Gastrocnemius medialis (tissue), 4 donors: Measurements from ENCODE around the gene PSAPL1. TPM values are rescaled to one million over a fixed set of nuclear protein-coding genes. Genes with fewer than 3 reads are reported as not detected.
A peak's percentile ranks its signal among the peaks of the same experiment; 100 is the strongest.

Source experiments
- ATAC-seq, 2 donors: fragments of 150-250 bp; one replicate each; pipeline ENCODE4 v1.9.1; 2016
- DNase-seq, 2 donors: peaks; one replicate each; pipeline ENCODE4 v3.0.0-alpha.2; 2019
- H3K27ac ChIP-seq, 4 donors: fragments of 200-600 bp; sonication (generic); 1 replicate in 1 of 4; 2 replicates in 3 of 4; pipeline ENCODE4 v1.5.1; 2016 to 2018; ENCODE audit warnings: mild to moderate bottlenecking in 2 of 4, moderate library complexity in 1 of 4
- H3K27me3 ChIP-seq, 3 donors: fragments of 200-600 bp; sonication (generic) in 2 of 3; 1 replicate in 1 of 3; 2 replicates in 2 of 3; pipeline versions ENCODE4 v1.5.1 to v1.6.0; 2016 to 2019; ENCODE audit warnings: mild to moderate bottlenecking in 1 of 3, moderate library complexity in 1 of 3
- H3K36me3 ChIP-seq, 2 donors: fragments of 200-600 bp; sonication (generic) in 1 of 2; one replicate each; pipeline ENCODE4 v1.5.1; 2017 to 2018
- H3K4me1 ChIP-seq, 2 donors: fragments of 200-600 bp; sonication (generic) in 1 of 2; one replicate each; pipeline ENCODE4 v1.5.1; 2016 to 2017; ENCODE audit warnings: mild to moderate bottlenecking in 2 of 2
- H3K4me3 ChIP-seq, 4 donors: fragments of 200-600 bp; sonication (generic) in 3 of 4; 1 replicate in 1 of 4; 2 replicates in 3 of 4; pipeline ENCODE4 v1.5.1; 2016 to 2019; ENCODE audit warnings: mild to moderate bottlenecking in 2 of 4
- H3K9me3 ChIP-seq, 3 donors: fragments of 200-600 bp; sonication (generic) in 2 of 3; 1 replicate in 1 of 3; 2 replicates in 2 of 3; pipeline ENCODE4 v1.5.1; 2016 to 2019
- POLR2A ChIP-seq, 2 donors: fragments of 450-650 bp; IDR thresholded peaks; one replicate each; pipeline ENCODE4 v1.6.1; 2017; ENCODE audit warnings: antibody characterized with exemption in 2 of 2, mild to moderate bottlenecking in 2 of 2, moderate library complexity in 2 of 2
- in situ Hi-C, 4 donors: fragments of 200-750 bp; cut with MboI; loops; one replicate each; pipeline versions ENCODE4 v1.15.0 to v1.8.0; 2017; ENCODE audit warnings: low sequenced_read_pairs in 4 of 4
- intact Hi-C: fragments of 100-400 bp; cut with DNase I; formaldehyde crosslinking; loops from one replicate; pipeline ENCODE4 v1.15.1; 2023; ENCODE audit warnings: low total_unique reads
- microRNA-seq, 2 donors: library from miRNA; unstranded; fragments of <30 nt; microRNA quantifications; one replicate each; pipeline ENCODE4, GENCODE V29; 2016; ENCODE audit warnings: borderline replicate concordance in 2 of 2
- total RNA-seq, 4 donors: library from RNA; depleted of rRNA; stranded (reverse); fragments of >200 nt; gene quantifications; one replicate each; pipeline versions ENCODE4 v1.1.0 to v1.2.3, GENCODE V29; 2016
- TF ChIP-seq, protein P1 (sequence below), 5 experiments: fragments of 450-650 bp in 3 of 5; fragments of 200-600 bp in 2 of 5; sonication (generic) in 2 of 5; IDR thresholded peaks in 4 of 5; conservative IDR thresholded peaks in 1 of 5; 1 replicate in 4 of 5; 2 replicates in 1 of 5; pipeline ENCODE4 v1.5.1; 2016 to 2019; ENCODE audit warnings: antibody characterized with exemption in 5 of 5, mild to moderate bottlenecking in 3 of 5, moderate library complexity in 3 of 5

PSAPL1 gene
- total RNA-seq, 4 donors from 2014 or later, result not detected

DNA sequence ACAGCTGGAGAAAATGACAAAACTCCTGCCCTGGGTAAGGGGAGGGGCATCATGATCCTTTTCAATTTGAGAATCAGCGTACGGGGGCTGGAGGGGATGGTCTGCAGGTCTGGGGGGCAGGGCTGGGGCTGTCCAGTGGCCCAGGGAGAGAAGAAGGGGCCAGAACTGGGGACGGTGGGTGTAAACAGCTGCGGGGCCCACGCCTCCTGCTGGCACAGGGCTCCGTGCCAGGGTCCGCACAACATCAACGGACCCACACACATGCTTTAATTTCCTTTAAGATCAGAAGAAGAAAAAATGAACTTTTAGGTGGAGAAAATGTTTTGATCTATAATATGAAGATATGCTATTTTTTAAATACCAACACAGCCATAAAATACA is 52.1 kb downstream of the PSAPL1 start:
- Histone ChIP-seq H3K4me1 (no peaks in the 10 kb centered on the region), H3K27me3 (peaks cover 0 to 15% (median 14%) of the 10 kb centered on the region in 3 donors), H3K27ac (no peak overlapping the region), H3K4me3 (no peak overlapping the region), H3K9me3 (no peaks in the 10 kb centered on the region), H3K36me3 (no peaks in the 10 kb centered on the region)
- intact Hi-C loops, result no loop called here
- ATAC-seq (no peak), DNase-seq (no peak)
- TF ChIP-seq POLR2A (IDR thresholded peaks at IDR 0.05), result no peak
- TF ChIP-seq, protein P1, sequence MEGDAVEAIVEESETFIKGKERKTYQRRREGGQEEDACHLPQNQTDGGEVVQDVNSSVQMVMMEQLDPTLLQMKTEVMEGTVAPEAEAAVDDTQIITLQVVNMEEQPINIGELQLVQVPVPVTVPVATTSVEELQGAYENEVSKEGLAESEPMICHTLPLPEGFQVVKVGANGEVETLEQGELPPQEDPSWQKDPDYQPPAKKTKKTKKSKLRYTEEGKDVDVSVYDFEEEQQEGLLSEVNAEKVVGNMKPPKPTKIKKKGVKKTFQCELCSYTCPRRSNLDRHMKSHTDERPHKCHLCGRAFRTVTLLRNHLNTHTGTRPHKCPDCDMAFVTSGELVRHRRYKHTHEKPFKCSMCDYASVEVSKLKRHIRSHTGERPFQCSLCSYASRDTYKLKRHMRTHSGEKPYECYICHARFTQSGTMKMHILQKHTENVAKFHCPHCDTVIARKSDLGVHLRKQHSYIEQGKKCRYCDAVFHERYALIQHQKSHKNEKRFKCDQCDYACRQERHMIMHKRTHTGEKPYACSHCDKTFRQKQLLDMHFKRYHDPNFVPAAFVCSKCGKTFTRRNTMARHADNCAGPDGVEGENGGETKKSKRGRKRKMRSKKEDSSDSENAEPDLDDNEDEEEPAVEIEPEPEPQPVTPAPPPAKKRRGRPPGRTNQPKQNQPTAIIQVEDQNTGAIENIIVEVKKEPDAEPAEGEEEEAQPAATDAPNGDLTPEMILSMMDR (IDR thresholded peaks at IDR 0.05 in 4 of 5, conservative IDR thresholded peaks at IDR 0.05 in 1 of 5), result no peak
- in situ Hi-C loops, result no loop called here

DNA sequence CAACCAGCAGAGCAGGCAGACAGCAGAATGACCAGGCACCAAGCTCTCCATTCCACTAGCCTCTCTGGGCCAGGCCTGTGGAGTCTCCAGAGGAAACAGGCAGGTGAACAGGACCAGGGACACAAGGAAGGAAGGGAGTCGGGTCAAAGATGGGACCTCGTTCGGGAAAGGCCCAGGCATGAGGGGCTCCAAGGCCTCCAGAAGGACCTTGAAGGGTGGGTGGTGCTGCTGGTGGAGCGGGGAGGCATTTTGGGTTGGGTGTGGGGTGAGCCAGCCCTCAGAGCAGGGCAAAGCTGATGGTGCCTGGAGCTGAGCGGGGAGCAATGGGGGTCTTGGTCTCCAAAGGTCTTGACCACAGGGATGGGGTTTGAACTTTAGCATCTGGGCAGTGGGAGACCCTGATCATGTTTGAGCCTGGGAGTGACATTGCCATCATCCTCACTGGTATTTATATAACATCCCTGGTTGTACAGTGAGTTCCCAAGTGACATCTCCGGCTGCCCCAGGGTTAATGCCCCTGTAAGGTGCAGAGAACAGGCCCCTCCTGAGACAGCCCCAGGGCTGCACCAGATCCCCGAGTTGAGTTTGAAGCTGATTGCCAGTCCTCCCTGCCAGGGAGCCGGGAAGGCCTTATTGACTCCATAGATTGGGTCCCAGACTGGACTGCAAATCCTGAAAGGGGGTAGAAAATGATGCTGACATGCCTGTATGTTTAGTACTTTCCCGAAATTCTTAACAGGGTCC is 52.7 kb downstream of the PSAPL1 start:
- Histone ChIP-seq H3K36me3 (no peaks in the 10 kb centered on the region), H3K27me3 (peaks cover 0 to 19% (median 19%) of the 10 kb centered on the region in 3 donors), H3K27ac (no peak overlapping the region), H3K9me3 (no peaks in the 10 kb centered on the region), H3K4me1 (no peaks in the 10 kb centered on the region), H3K4me3 (no peak overlapping the region)
- TF ChIP-seq, protein P1 (IDR thresholded peaks at IDR 0.05 in 4 of 5, conservative IDR thresholded peaks at IDR 0.05 in 1 of 5), result no peak
- no peak for TF ChIP-seq POLR2A (IDR thresholded peaks at IDR 0.05)
- ATAC-seq (no peak), DNase-seq (no peak)
- intact Hi-C loops, result no loop called here
- in situ Hi-C loops, result no loop called here

DNA sequence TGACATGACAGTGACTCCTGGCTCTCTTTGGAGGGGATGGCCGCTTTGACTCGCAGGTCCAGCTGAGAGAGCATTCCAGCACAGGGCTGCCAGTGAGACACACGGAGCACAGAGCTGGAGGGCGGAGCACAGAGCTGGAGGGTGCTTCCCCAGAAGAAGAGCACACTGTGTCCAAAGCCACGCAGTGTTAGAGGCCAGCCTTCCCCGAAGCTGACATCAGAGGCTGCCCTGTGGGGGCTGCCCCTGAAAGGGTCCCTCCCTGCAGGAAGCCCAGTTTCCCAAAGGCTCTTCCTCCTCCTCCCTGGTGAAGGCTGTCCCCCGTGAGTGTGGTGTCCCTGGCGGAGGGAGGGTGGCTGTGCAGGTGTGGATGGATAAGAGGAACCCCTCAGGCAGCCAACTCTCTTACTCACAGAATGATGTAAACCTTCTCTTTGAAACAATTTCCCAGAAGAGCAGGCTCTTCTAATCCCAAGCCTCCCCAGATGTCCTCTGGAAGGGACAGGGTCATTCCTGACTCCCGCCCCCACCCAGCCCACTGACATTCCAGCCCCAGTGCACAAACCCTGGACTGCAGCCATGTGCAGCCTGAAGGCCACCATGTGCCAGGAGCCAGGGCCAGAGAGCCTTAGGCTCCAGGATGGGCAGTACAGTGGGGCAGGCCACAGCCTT is 53.4 kb downstream of the PSAPL1 start:
- peaks cover 0 to 24% (median 20%) of the 10 kb centered on the region in 3 donors for H3K27me3 ChIP-seq
- DNase-seq, result peak in 1 of 2 donors; percentile 7
- H3K9me3 ChIP-seq, result no peaks in the 10 kb centered on the region
- H3K36me3 ChIP-seq, result no peaks in the 10 kb centered on the region
- in situ Hi-C loops (no loop called here), intact Hi-C loops (no loop called here)
- TF ChIP-seq, protein P1 (IDR thresholded peaks at IDR 0.05 in 4 of 5, conservative IDR thresholded peaks at IDR 0.05 in 1 of 5), result no peak
- no peaks in the 10 kb centered on the region for H3K4me1 ChIP-seq
- H3K27ac ChIP-seq, result no peak overlapping the region
- H3K4me3 ChIP-seq, result no peak overlapping the region
- peak in 1 of 2 donors; percentile 33 for ATAC-seq

Small RNA genes within 50 kb of the gene (microRNA-seq; reads per million reads assigned to microRNA genes)
- gene MIR4274, result 0 reads per million in 2 donors

Other genes starting within 250 kb of the PSAPL1 start
- 1 to 10 TPM in 1 of 4 donors, under 1 TPM in 3; 0.07 to 1.2 (median 0.11) TPM for gene SORCS2, start 242.4 kb downstream of the PSAPL1 start, total RNA-seq